Naive thymus-derived CD8-positive, alpha-beta T cell (primary cell): ENCODE data around the gene YY1. TPM values are rescaled to one million over a fixed set of nuclear protein-coding genes. Genes with fewer than 3 reads are reported as not detected.

ENCODE experiments used
- ATAC-seq, 2 donors: fragments of 150-1000 bp; cut with Tn5 transposase in 1 of 2; sonication (Bioruptor Pico), chemical (Tn5 transposase) in 1 of 2; 1 replicate in 1 of 2; 2 replicates in 1 of 2; pipeline ENCODE4 v1.10.0; 2021; ENCODE audit warnings: mild to moderate bottlenecking in 2 of 2, moderate library complexity in 2 of 2
- POLR2A ChIA-PET: fragments of 350-600 bp; sonication (Branson Sonifier 250); formaldehyde crosslinking; loops from one replicate; lab custom pipeline; 2021; ENCODE audit warnings: antibody characterized with exemption; lab: Charles Lee
- DNase-seq, 10 donors: peaks; one replicate each; pipeline versions ENCODE4 v3.0.0 to v3.0.0-alpha.2; 2020 to 2022
- H3K27ac Mint-ChIP-seq, 10 donors: one replicate each; pipeline ENCODE4 v1.8.0; 2020 to 2022; ENCODE audit warnings: mild to moderate bottlenecking in 10 of 10, mixed read lengths in 10 of 10, moderate library complexity in 4 of 10, inconsistent platforms in 1 of 10
- H3K27me3 Mint-ChIP-seq, 5 donors: one replicate each; pipeline ENCODE4 v1.8.0; 2021 to 2022; ENCODE audit warnings: mixed read lengths in 5 of 5
- H3K36me3 Mint-ChIP-seq, 3 donors: one replicate each; pipeline ENCODE4 v1.8.0; 2020 to 2022; ENCODE audit warnings: mixed read lengths in 3 of 3, mild to moderate bottlenecking in 2 of 3, inconsistent platforms in 1 of 3
- H3K4me1 Mint-ChIP-seq, 4 donors: one replicate each; pipeline ENCODE4 v1.8.0; 2021 to 2022; ENCODE audit warnings: mixed read lengths in 4 of 4
- H3K4me3 Mint-ChIP-seq, 10 donors: one replicate each; pipeline ENCODE4 v1.8.0; 2020 to 2022; ENCODE audit warnings: mild to moderate bottlenecking in 10 of 10, mixed read lengths in 10 of 10, moderate library complexity in 6 of 10, inconsistent platforms in 1 of 10
- H3K9me3 Mint-ChIP-seq, 9 donors: one replicate each; pipeline ENCODE4 v1.8.0; 2020 to 2022; ENCODE audit warnings: mixed read lengths in 9 of 9, mild to moderate bottlenecking in 3 of 9, inconsistent platforms in 1 of 9, moderate library complexity in 1 of 9
- polyA plus RNA-seq, 3 donors: library from polyadenylated mRNA; unstranded; fragments of 300-500 nt; fragmentation: Illumina TruSeq; gene quantifications; one replicate each; pipeline ENCODE4 v1.2.3, GENCODE V29; 2021
- total RNA-seq, 8 experiments: library from RNA in 2 of 8; stranded (reverse) in 2 of 8; gene quantifications; one replicate each; pipeline ENCODE4 v1.2.3 and lab custom pipeline; 2021 to 2026

YY1 gene
- total and polyA plus RNA-seq, 5 experiments from 2014 or later, result 15.0 to 102 (median 16.5) TPM

GRCh38 chr14:100256339-100256895, 17.5 kb downstream of the YY1 start:
- Mint-ChIP-seq H3K36me3 (peaks cover 0 to 12% (median 0%) of the 10 kb centered on the region in 3 donors), H3K4me1 (peaks cover 43 to 88% (median 82%) of the 10 kb centered on the region in 4 donors), H3K4me3 (peak overlapping the region in 7 of 10 donors; percentile 4 to 54 (median 12)), H3K9me3 (no peaks in the 10 kb centered on the region), H3K27ac (peak overlapping the region in 5 of 10 donors; percentile 0 to 77 (median 49)), H3K27me3 (no peaks in the 10 kb centered on the region)
- POLR2A ChIA-PET, result interaction anchor here (0.9 kb wide), 1 partner anchor 63 kb away, joined by 3 read pairs; no protein-coding TSS in a partner anchor
- ATAC-seq, result no peak
- DNase-seq, result no peak

- H3K4me3 Mint-ChIP-seq, result peak overlapping the region in 9 of 10 donors; percentile 20 to 72 (median 52)
- peaks cover 45 to 92% (median 86%) of the 10 kb centered on the region in 4 donors for H3K4me1 Mint-ChIP-seq
- DNase-seq (no peak), ATAC-seq (peak; percentile 45 to 57)
- peaks cover 0 to 50% (median 13%) of the 10 kb centered on the region in 3 donors for H3K36me3 Mint-ChIP-seq
- H3K27ac Mint-ChIP-seq, result peak overlapping the region; percentile 63 to 93 (median 86)
- POLR2A ChIA-PET, result interaction anchor here (1.1 kb wide), 1 partner anchor 40 kb away, joined by 6 read pairs; no protein-coding TSS in a partner anchor
- H3K9me3 Mint-ChIP-seq, result no peaks in the 10 kb centered on the region
- no peaks in the 10 kb centered on the region for H3K27me3 Mint-ChIP-seq
These were observed 22.7 kb downstream of the YY1 start for GRCh38 chr14:100261621-100262020.

GRCh38 chr14:100262545-100262944, 23.6 kb downstream of the YY1 start:
- ATAC-seq (no peak), DNase-seq (no peak)
- Mint-ChIP-seq H3K36me3 (peaks cover 0 to 59% (median 13%) of the 10 kb centered on the region in 3 donors), H3K4me1 (peaks cover 42 to 93% (median 85%) of the 10 kb centered on the region in 4 donors), H3K27ac (peak overlapping the region in 8 of 10 donors; percentile 55 to 91 (median 80)), H3K27me3 (no peaks in the 10 kb centered on the region), H3K4me3 (peak overlapping the region in 2 of 10 donors; percentile 1 to 57), H3K9me3 (no peaks in the 10 kb centered on the region)
- POLR2A ChIA-PET, result no interaction called here

- no peak for DNase-seq
- Mint-ChIP-seq H3K27me3 (no peaks in the 10 kb centered on the region), H3K4me1 (peaks cover 39 to 93% (median 85%) of the 10 kb centered on the region in 4 donors), H3K9me3 (no peaks in the 10 kb centered on the region), H3K4me3 (peak overlapping the region in 5 of 10 donors; percentile 22 to 52 (median 28)), H3K27ac (peak overlapping the region; percentile 50 to 86 (median 70)), H3K36me3 (peaks cover 0 to 65% (median 13%) of the 10 kb centered on the region in 3 donors)
- ATAC-seq, result no peak
- POLR2A ChIA-PET, result interaction anchor here (0.7 kb wide), 1 partner anchor 23 kb away, joined by 3 read pairs; no protein-coding TSS in a partner anchor
These were observed 24.2 kb downstream of the YY1 start for GRCh38 chr14:100263141-100263540.

GRCh38 chr14:100267990-100268389, 29.0 kb downstream of the YY1 start:
- H3K36me3 Mint-ChIP-seq, result peaks cover 0 to 68% (median 9%) of the 10 kb centered on the region in 3 donors
- no peaks in the 10 kb centered on the region for H3K9me3 Mint-ChIP-seq
- POLR2A ChIA-PET, result interaction anchor here (1.7 kb wide), 1 partner anchor 44 kb away, joined by 4 read pairs; no protein-coding TSS in a partner anchor
- H3K27me3 Mint-ChIP-seq, result no peaks in the 10 kb centered on the region
- ATAC-seq (no peak), DNase-seq (no peak)
- peak overlapping the region in 1 of 10 donors; percentile 4 for H3K4me3 Mint-ChIP-seq
- peak overlapping the region in 5 of 10 donors; percentile 11 to 89 (median 16) for H3K27ac Mint-ChIP-seq
- peaks cover 36 to 74% (median 62%) of the 10 kb centered on the region in 4 donors for H3K4me1 Mint-ChIP-seq

- no peaks in the 10 kb centered on the region for H3K27me3 Mint-ChIP-seq
- H3K4me1 Mint-ChIP-seq, result peaks cover 29 to 72% (median 59%) of the 10 kb centered on the region in 4 donors
- H3K9me3 Mint-ChIP-seq, result no peaks in the 10 kb centered on the region
- no peak for ATAC-seq
- DNase-seq, result no peak
- H3K4me3 Mint-ChIP-seq, result peak overlapping the region in 1 of 10 donors; percentile 10
- POLR2A ChIA-PET, result interaction anchor here (1.7 kb wide), 1 partner anchor 45 kb away, joined by 4 read pairs; no protein-coding TSS in a partner anchor
- H3K27ac Mint-ChIP-seq, result peak overlapping the region in 6 of 10 donors; percentile 4 to 66 (median 44)
- H3K36me3 Mint-ChIP-seq, result peaks cover 0 to 61% (median 6%) of the 10 kb centered on the region in 3 donors
These were observed 29.8 kb downstream of the YY1 start for GRCh38 chr14:100268591-100269207.

GRCh38 chr14:100271247-100271939, 32.4 kb downstream of the YY1 start:
- H3K9me3 Mint-ChIP-seq, result no peaks in the 10 kb centered on the region
- DNase-seq (peak in 1 of 10 donors; percentile 15), ATAC-seq (peak in 1 of 2 donors; percentile 30)
- peak overlapping the region in 4 of 10 donors; percentile 11 to 53 (median 27) for H3K27ac Mint-ChIP-seq
- H3K4me1 Mint-ChIP-seq, result peaks cover 33 to 71% (median 61%) of the 10 kb centered on the region in 4 donors
- H3K27me3 Mint-ChIP-seq, result no peaks in the 10 kb centered on the region
- H3K4me3 Mint-ChIP-seq, result no peak overlapping the region
- H3K36me3 Mint-ChIP-seq, result peaks cover 0 to 59% (median 0%) of the 10 kb centered on the region in 3 donors
- POLR2A ChIA-PET, result no interaction called here

GRCh38 chr14:100274250-100274649, 35.3 kb downstream of the YY1 start:
- peak overlapping the region in 3 of 10 donors; percentile 1 to 54 (median 38) for H3K4me3 Mint-ChIP-seq
- DNase-seq, result no peak

GRCh38 chr14:100275214-100275613, 36.3 kb downstream of the YY1 start:
- POLR2A ChIA-PET, result interaction anchor here (0.5 kb wide), 1 partner anchor 76 kb away, joined by 8 read pairs; no protein-coding TSS in a partner anchor
- no peak for DNase-seq
- Mint-ChIP-seq H3K27me3 (no peaks in the 10 kb centered on the region), H3K27ac (peak overlapping the region; percentile 1 to 89 (median 52)), H3K4me3 (peak overlapping the region in 2 of 10 donors; percentile 15 to 39), H3K4me1 (peaks cover 29 to 68% (median 55%) of the 10 kb centered on the region in 4 donors), H3K9me3 (no peaks in the 10 kb centered on the region), H3K36me3 (peaks cover 0 to 62% (median 2%) of the 10 kb centered on the region in 3 donors)
- no peak for ATAC-seq

More at GRCh38 chr14:100274250-100274649, 35.3 kb downstream of the YY1 start:
- POLR2A ChIA-PET, result interaction anchor here (0.6 kb wide), 1 partner anchor 32 kb away, joined by 3 read pairs; no protein-coding TSS in a partner anchor
- Mint-ChIP-seq H3K36me3 (peaks cover 0 to 59% (median 0%) of the 10 kb centered on the region in 3 donors), H3K27ac (peak overlapping the region in 9 of 10 donors; percentile 15 to 89 (median 54)), H3K4me1 (peaks cover 27 to 64% (median 51%) of the 10 kb centered on the region in 4 donors), H3K9me3 (no peaks in the 10 kb centered on the region), H3K27me3 (no peaks in the 10 kb centered on the region)
- ATAC-seq, result no peak

- H3K4me3 Mint-ChIP-seq, result no peak overlapping the region
- H3K27me3 Mint-ChIP-seq, result no peaks in the 10 kb centered on the region
- H3K27ac Mint-ChIP-seq, result peak overlapping the region in 9 of 10 donors; percentile 22 to 87 (median 74)
- ATAC-seq (peak in 1 of 2 donors; percentile 29), DNase-seq (no peak)
- POLR2A ChIA-PET, result no interaction called here
- peaks cover 0 to 62% (median 2%) of the 10 kb centered on the region in 3 donors for H3K36me3 Mint-ChIP-seq
- H3K4me1 Mint-ChIP-seq, result peaks cover 26 to 51% (median 50%) of the 10 kb centered on the region in 4 donors
- no peaks in the 10 kb centered on the region for H3K9me3 Mint-ChIP-seq
These were observed 39.8 kb downstream of the YY1 start for GRCh38 chr14:100278702-100279101.

- Mint-ChIP-seq H3K27me3 (no peaks in the 10 kb centered on the region), H3K36me3 (peaks cover 0 to 62% (median 2%) of the 10 kb centered on the region in 3 donors)
- POLR2A ChIA-PET, result no interaction called here
These were observed 40.2 kb downstream of the YY1 start for GRCh38 chr14:100279133-100279532.

GRCh38 chr14:100279563-100279962, 40.6 kb downstream of the YY1 start:
- POLR2A ChIA-PET, result no interaction called here
- H3K4me1 Mint-ChIP-seq, result peaks cover 25 to 49% (median 43%) of the 10 kb centered on the region in 4 donors
- peak overlapping the region in 8 of 10 donors; percentile 10 to 91 (median 72) for H3K27ac Mint-ChIP-seq
- H3K27me3 Mint-ChIP-seq, result no peaks in the 10 kb centered on the region
- peak overlapping the region in 1 of 10 donors; percentile 25 for H3K4me3 Mint-ChIP-seq
- H3K9me3 Mint-ChIP-seq, result no peaks in the 10 kb centered on the region
- DNase-seq, result no peak
- ATAC-seq, result no peak
- H3K36me3 Mint-ChIP-seq, result peaks cover 0 to 58% (median 2%) of the 10 kb centered on the region in 3 donors

More at GRCh38 chr14:100279133-100279532, 40.2 kb downstream of the YY1 start:
- H3K9me3 Mint-ChIP-seq, result no peaks in the 10 kb centered on the region
- H3K4me1 Mint-ChIP-seq, result peaks cover 25 to 50% (median 46%) of the 10 kb centered on the region in 4 donors
- ATAC-seq (no peak), DNase-seq (no peak)
- H3K4me3 Mint-ChIP-seq, result no peak overlapping the region
- peak overlapping the region in 9 of 10 donors; percentile 10 to 91 (median 65) for H3K27ac Mint-ChIP-seq
